Hepatocyte (in vitro differentiated cells): ENCODE data around the gene CRYZL1.

Experiments used
- EZH2 ChIP-seq: fragments of 200-600 bp; sonication (generic); IDR thresholded peaks from 2 replicates; pipeline ENCODE4 v1.6.1; 2016; ENCODE audit warnings: antibody characterized with exemption, mild to moderate bottlenecking, borderline replicate concordance
- TF ChIP-seq, protein P1 (sequence below): fragments of 200-600 bp; sonication (generic); IDR thresholded peaks from 2 replicates; pipeline ENCODE4 v1.5.1; 2016; ENCODE audit warnings: antibody characterized with exemption, mild to moderate bottlenecking; ENCODE audit not compliant: poor library complexity

DNA sequence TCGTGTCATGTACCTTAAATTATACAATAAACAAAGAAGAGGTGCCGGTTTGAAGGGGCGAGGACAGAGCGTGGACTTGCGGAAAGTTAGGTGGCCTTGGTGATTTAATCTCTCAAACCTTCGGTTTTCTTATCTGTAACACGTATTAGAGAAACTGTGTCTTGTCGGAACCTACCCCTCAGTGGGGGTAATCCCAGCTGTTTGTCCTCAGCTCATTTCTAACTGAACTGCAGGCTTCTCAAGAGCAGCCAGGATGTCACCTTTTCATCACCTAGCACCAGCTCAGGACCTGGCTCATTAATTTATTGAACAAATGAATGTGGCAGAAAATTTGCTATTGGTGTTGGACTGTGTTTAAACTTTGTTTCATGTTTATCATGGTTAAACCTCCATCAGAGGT lies 31.9 kb upstream of the CRYZL1 start:
- TF ChIP-seq, protein P1, sequence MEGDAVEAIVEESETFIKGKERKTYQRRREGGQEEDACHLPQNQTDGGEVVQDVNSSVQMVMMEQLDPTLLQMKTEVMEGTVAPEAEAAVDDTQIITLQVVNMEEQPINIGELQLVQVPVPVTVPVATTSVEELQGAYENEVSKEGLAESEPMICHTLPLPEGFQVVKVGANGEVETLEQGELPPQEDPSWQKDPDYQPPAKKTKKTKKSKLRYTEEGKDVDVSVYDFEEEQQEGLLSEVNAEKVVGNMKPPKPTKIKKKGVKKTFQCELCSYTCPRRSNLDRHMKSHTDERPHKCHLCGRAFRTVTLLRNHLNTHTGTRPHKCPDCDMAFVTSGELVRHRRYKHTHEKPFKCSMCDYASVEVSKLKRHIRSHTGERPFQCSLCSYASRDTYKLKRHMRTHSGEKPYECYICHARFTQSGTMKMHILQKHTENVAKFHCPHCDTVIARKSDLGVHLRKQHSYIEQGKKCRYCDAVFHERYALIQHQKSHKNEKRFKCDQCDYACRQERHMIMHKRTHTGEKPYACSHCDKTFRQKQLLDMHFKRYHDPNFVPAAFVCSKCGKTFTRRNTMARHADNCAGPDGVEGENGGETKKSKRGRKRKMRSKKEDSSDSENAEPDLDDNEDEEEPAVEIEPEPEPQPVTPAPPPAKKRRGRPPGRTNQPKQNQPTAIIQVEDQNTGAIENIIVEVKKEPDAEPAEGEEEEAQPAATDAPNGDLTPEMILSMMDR, result no peak
- no peak for TF ChIP-seq EZH2
